Stimulated activated CD8-positive, alpha-beta memory T cell treated with anti-CD3 and anti-CD28 coated beads, Interleukin-12 subunit alpha, Interleukin-12 subunit beta, amount 100 ng/mL, for 24 hours (primary cell): ENCODE results near the gene MAPKAPK2.
"Not testable (repeated sequence)": the region's sequence is repeated elsewhere in the genome, so short reads cannot be mapped to it uniquely, and the experiment has no call there.

Source experiments
- DNase-seq: peaks from one replicate; pipeline ENCODE4 v3.0.0-alpha.2; 2020; ENCODE audit errors: extremely low read depth

The MAPKAPK2 gene

DNA sequence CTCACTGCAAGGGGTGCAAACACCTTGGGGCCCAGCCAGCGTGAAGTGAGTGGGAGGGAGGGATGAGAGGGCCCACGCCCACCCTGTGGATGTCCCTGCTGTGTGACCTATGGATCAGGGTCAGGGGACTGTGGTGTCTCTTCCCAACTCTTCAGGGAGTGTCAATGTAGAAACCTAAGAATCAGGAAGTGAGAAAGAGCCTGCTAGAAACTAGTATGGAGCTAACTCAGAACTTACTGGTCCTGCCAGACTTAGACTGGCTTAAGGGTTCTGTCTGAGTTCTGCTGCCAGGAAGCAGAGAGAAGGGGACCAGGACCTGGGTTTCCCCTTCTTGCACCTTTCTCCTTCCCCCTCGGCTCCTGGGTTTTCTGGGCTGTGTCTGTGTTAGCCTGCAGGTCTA is 89.4 kb downstream of the MAPKAPK2 start:
- no peak for DNase-seq

DNA sequence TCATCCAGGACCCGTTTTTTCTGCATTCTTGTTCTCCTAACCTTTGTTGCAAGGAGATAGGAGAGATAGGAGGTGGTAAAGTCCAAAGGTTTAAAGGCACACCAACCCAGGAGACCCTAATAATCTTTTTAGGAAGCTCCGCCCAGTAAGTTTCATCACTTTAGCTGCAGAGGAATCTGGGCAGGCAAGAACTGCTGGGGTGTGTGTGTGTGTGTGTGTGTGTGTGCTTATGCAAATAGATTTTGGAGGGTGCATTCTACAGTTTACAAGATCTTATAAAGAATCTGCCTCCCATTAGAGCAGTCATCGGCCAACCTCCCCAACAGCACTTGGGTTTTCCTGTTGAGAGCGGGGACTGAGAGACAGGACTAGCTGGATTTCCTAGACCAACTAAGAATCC is 91.5 kb downstream of the MAPKAPK2 start:
- no peak for DNase-seq

DNA sequence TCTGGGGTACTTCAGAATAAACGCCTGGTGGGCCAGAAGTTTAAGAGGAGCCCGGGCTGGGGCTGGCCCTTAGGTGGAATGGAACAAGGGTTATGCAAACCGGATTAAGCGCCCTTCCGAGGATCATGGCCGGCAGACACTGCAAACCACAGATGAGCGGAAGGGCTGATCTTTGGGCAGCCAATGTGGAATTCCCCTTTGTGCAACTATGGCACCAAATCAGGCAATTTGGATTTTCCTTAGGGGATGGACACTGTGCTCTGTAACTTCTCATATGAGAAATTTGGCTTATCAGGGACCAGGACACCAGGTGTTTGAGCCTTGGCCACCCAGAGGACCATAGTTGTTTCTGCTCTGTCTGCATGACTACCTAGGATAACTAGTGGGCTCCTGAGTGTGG is 93.3 kb downstream of the MAPKAPK2 start:
- DNase-seq = no peak

DNA sequence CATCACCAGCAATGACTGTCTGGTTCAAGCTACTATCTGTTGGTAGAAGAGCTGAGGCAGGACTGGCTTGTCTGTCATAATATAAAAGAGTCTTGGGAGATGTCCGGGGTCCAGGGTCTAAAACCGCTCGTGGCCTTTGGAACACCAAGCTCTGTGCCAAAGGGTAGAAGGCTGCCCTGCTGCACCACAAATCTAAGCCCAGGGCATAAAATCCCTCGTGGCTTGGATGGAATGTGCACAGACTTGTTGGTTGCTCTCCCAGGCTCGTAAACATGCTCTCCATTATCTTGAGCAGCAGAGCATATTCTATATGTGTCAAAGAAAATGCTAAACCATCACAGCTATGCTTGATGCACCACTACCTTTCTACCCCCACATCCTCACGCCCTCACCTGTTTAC is 94.2 kb downstream of the MAPKAPK2 start:
- DNase-seq = not testable (repeated sequence)

DNA sequence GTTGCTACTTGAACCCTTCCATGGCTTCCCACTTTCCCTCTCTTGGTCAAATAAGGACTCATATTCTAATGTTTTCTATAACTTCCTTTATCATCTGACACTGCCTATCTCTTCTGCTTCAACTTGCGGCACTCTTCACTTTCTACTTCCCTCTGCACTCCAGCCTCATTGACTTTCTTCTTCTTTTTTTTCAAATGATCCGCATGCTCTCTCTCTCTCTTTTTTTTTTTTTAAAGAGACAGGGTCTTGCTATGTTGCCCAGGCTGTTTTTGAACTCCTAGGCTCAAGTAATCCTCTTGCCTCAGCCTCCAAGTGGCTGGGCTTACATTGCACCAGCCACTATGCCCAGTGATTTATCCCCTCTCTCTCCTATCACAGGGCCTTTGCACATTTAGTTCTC is 94.9 kb downstream of the MAPKAPK2 start:
- no peak for DNase-seq

DNA sequence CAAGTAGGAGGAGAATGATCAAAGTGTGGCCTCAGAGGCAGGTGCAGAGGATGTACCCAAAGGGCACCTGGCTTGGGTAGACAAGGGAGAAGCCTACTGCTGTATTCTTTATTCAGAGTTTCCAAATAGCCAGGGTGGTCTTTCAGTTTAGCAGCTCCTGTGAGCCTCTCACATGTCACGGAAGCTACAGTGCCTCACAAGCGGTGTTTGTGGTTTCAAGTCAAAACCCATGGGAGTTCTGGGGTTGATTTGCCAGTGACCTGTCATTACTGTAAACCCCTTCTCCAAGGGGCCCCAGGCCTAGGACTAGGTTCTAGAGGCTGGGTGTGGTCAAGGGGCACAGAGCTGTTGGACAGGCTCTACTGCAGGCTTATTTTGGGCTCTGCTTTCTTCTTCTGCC is 97.7 kb downstream of the MAPKAPK2 start:
- DNase-seq = no peak

DNA sequence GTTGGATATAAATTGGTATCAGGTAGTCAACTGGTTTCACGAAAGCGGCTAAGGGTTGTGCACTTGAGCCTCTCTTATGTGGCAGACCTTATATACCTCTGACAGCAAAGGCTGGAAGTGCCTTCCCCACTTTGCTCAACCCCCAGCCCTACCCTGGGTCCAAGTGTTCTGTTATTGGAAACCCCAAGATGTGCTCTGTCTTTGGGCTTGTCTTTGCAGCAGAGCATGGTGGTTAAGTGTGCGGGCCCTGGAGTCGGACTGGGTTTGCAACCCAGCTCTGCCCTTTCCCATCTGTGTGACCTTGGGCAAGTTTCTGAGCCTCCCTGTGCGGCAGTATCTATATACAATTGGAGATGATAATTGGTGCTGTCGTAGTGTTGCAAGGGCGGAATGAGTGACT is 98.8 kb downstream of the MAPKAPK2 start:
- DNase-seq = no peak
